GM12891 (cell line): ENCODE results near the gene KLF1.

Experiments
- POLR2A ChIP-seq: IDR thresholded peaks from 2 replicates; pipeline ENCODE4 v1.6.1; 2011; ENCODE audit warnings: low read depth, low read length, control low read depth
- POLR2AphosphoS5 ChIP-seq: IDR thresholded peaks from 2 replicates; pipeline ENCODE4 v1.6.1; 2011; ENCODE audit warnings: low read depth, low read length, control low read depth
- TAF1 ChIP-seq: IDR thresholded peaks from 2 replicates; pipeline ENCODE4 v1.6.1; 2011; ENCODE audit warnings: low read depth, low read length, control low read depth

DNA sequence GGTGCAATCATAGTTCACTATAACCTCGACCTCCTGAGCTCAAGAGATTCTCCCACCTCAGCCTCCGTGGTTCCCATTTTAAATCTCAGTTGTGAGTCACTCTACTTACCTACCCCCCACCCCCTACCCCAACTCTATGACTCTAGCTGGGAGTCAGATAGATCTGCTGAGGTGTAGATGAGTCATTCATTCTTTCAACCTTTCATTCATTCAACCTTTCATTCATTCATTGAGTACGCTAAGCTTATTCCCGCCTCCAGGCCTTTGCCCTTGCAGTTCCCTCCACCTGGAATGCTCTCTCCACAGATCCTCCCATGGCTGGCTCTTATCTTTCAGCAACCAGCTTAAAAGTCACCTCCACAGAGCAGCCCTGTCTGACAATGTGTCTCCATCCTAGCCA is 49.8 kb downstream of the KLF1 start:
- TF ChIP-seq POLR2AphosphoS5 = no peak
- TF ChIP-seq POLR2A = no peak
- no peak for TF ChIP-seq TAF1
